ENCODE measurements around the gene NRCAM.

The NRCAM gene

GRCh38 chr7:108188724-108189123 lies 267.5 kb downstream of the NRCAM start:
- Histone ChIP-seq H2BK12ac (ENCODE audit: low read length in 2 of 2) (no peak overlapping the region), H3K9ac (ENCODE audit: low read length) (no peak overlapping the region), H4K8ac (ENCODE audit: low read length) (no peak overlapping the region), H3K4me2 (ENCODE audit: low read length, poor library complexity, severe bottlenecking) (no peak overlapping the region), H2AK5ac (ENCODE audit: low read length, severe bottlenecking) (no peak overlapping the region), H3K27ac (ENCODE audit: low read length, poor library complexity, severe bottlenecking) (no peak overlapping the region), H3K14ac (ENCODE audit: low read length in 2 of 2) (no peak overlapping the region), H3K4me3 (ENCODE audit: insufficient read depth in 1 of 2, low read depth in 1 of 2, low read length in 2 of 2) (no peak overlapping the region), H3K27me3 (ENCODE audit: control insufficient read depth in 1 of 2, insufficient read depth in 1 of 2, low read length in 2 of 2) (no peaks in the 10 kb centered on the region), H3K4ac (ENCODE audit: low read depth in 1 of 2, low read length in 2 of 2) (no peak overlapping the region), H2AFZ (ENCODE audit: low read depth, low read length) (no peak overlapping the region), H3K23ac (ENCODE audit: low read length in 2 of 2) (no peak overlapping the region), H3K4me1 (ENCODE audit: control insufficient read depth, insufficient read depth, low read depth, low read length) (no peaks in the 10 kb centered on the region), H3K79me1 (replicated peaks; ENCODE audit: low read length, poor library complexity, severe bottlenecking) (no peaks in the 10 kb centered on the region), H3K36me3 (ENCODE audit: control insufficient read depth in 1 of 2, insufficient read depth in 2 of 2, low read depth in 1 of 2, low read length in 2 of 2) (no peaks in the 10 kb centered on the region), H2BK120ac (ENCODE audit: low read depth, low read length) (no peak overlapping the region), H2BK5ac (ENCODE audit: low read depth, low read length, poor library complexity, severe bottlenecking) (no peak overlapping the region), H4K91ac (ENCODE audit: low read length) (no peak overlapping the region), H3K9me3 (ENCODE audit: control insufficient read depth, low read length) (no peaks in the 10 kb centered on the region), H3K18ac (ENCODE audit: low read depth in 1 of 2, low read length in 2 of 2) (no peak overlapping the region), H2BK15ac (ENCODE audit: low read depth, poor library complexity, severe bottlenecking) (no peak overlapping the region)
- no peak for DNase-seq
- 93% methylated on average over 2 of the region's 3 CpGs for WGBS

GRCh38 chr7:108181073-108181985 lies 274.9 kb downstream of the NRCAM start:
- H3K14ac ChIP-seq (ENCODE audit: low read length in 2 of 2), result no peak overlapping the region

GRCh38 chr7:108178398-108178797 lies 277.8 kb downstream of the NRCAM start:
- WGBS, result 92% methylated on average over 3 of the region's 3 CpGs

More at GRCh38 chr7:108181073-108181985, 274.9 kb downstream of the NRCAM start:
- no peak overlapping the region for H2BK12ac ChIP-seq (ENCODE audit: low read length in 2 of 2)
- DNase-seq, result peak; percentile 63
- no peak overlapping the region for H2AK5ac ChIP-seq (ENCODE audit: low read length, severe bottlenecking)
- H3K9me3 ChIP-seq (ENCODE audit: control insufficient read depth, low read length), result no peaks in the 10 kb centered on the region
- H3K4me3 ChIP-seq (ENCODE audit: insufficient read depth in 1 of 2, low read depth in 1 of 2, low read length in 2 of 2), result no peak overlapping the region
- H3K18ac ChIP-seq (ENCODE audit: low read depth in 1 of 2, low read length in 2 of 2), result no peak overlapping the region
- H4K91ac ChIP-seq (ENCODE audit: low read length), result no peak overlapping the region
- no peak overlapping the region for H3K27ac ChIP-seq (ENCODE audit: low read length, poor library complexity, severe bottlenecking)
- peaks cover 0 to 8% of the 10 kb centered on the region in 2 experiments for H3K27me3 ChIP-seq (ENCODE audit: control insufficient read depth in 1 of 2, insufficient read depth in 1 of 2, low read length in 2 of 2)
- H2BK5ac ChIP-seq (ENCODE audit: low read depth, low read length, poor library complexity, severe bottlenecking), result no peak overlapping the region
- H3K9ac ChIP-seq (ENCODE audit: low read length), result no peak overlapping the region
- H2BK120ac ChIP-seq (ENCODE audit: low read depth, low read length), result no peak overlapping the region
- WGBS, result 83% methylated on average over 4 of the region's 8 CpGs
- no peak overlapping the region for H4K8ac ChIP-seq (ENCODE audit: low read length)
- no peak overlapping the region for H2AFZ ChIP-seq (ENCODE audit: low read depth, low read length)
- no peaks in the 10 kb centered on the region for H3K79me1 ChIP-seq (replicated peaks; ENCODE audit: low read length, poor library complexity, severe bottlenecking)
- H3K4ac ChIP-seq (ENCODE audit: low read depth in 1 of 2, low read length in 2 of 2), result no peak overlapping the region
- H3K4me2 ChIP-seq (ENCODE audit: low read length, poor library complexity, severe bottlenecking), result no peak overlapping the region
- H3K4me1 ChIP-seq (ENCODE audit: control insufficient read depth, insufficient read depth, low read depth, low read length), result no peaks in the 10 kb centered on the region
- H3K23ac ChIP-seq (ENCODE audit: low read length in 2 of 2), result no peak overlapping the region
- no peaks in the 10 kb centered on the region for H3K36me3 ChIP-seq (ENCODE audit: control insufficient read depth in 1 of 2, insufficient read depth in 2 of 2, low read depth in 1 of 2, low read length in 2 of 2)
- H2BK15ac ChIP-seq (ENCODE audit: low read depth, poor library complexity, severe bottlenecking), result no peak overlapping the region

GRCh38 chr7:108171164-108171563 lies 285.1 kb downstream of the NRCAM start:
- no peak overlapping the region for H3K4me3 ChIP-seq (ENCODE audit: insufficient read depth in 1 of 2, low read depth in 1 of 2, low read length in 2 of 2)
- H3K4me1 ChIP-seq (ENCODE audit: control insufficient read depth, insufficient read depth, low read depth, low read length), result no peaks in the 10 kb centered on the region
- no peaks in the 10 kb centered on the region for H3K9me3 ChIP-seq (ENCODE audit: control insufficient read depth, low read length)
- H2AFZ ChIP-seq (ENCODE audit: low read depth, low read length), result no peak overlapping the region
- no peak overlapping the region for H4K91ac ChIP-seq (ENCODE audit: low read length)
- H3K23ac ChIP-seq (ENCODE audit: low read length in 2 of 2), result no peak overlapping the region
- no peak overlapping the region for H3K9ac ChIP-seq (ENCODE audit: low read length)
- H3K18ac ChIP-seq (ENCODE audit: low read depth in 1 of 2, low read length in 2 of 2), result no peak overlapping the region
- 86% methylated on average over 8 of the region's 8 CpGs for WGBS
- H3K27ac ChIP-seq (ENCODE audit: low read length, poor library complexity, severe bottlenecking), result no peak overlapping the region
- H2BK15ac ChIP-seq (ENCODE audit: low read depth, poor library complexity, severe bottlenecking), result no peak overlapping the region
- no peak overlapping the region for H3K14ac ChIP-seq (ENCODE audit: low read length in 2 of 2)
- H4K8ac ChIP-seq (ENCODE audit: low read length), result no peak overlapping the region
- no peak overlapping the region for H2BK12ac ChIP-seq (ENCODE audit: low read length in 2 of 2)
- no peak overlapping the region for H2BK5ac ChIP-seq (ENCODE audit: low read depth, low read length, poor library complexity, severe bottlenecking)
- H3K4ac ChIP-seq (ENCODE audit: low read depth in 1 of 2, low read length in 2 of 2), result no peak overlapping the region
- H3K27me3 ChIP-seq (ENCODE audit: control insufficient read depth in 1 of 2, insufficient read depth in 1 of 2, low read length in 2 of 2), result no peaks in the 10 kb centered on the region
- H2BK120ac ChIP-seq (ENCODE audit: low read depth, low read length), result no peak overlapping the region
- no peak overlapping the region for H2AK5ac ChIP-seq (ENCODE audit: low read length, severe bottlenecking)
- no peak overlapping the region for H3K4me2 ChIP-seq (ENCODE audit: low read length, poor library complexity, severe bottlenecking)
- DNase-seq, result no peak
- no peaks in the 10 kb centered on the region for H3K36me3 ChIP-seq (ENCODE audit: control insufficient read depth in 1 of 2, insufficient read depth in 2 of 2, low read depth in 1 of 2, low read length in 2 of 2)
- no peaks in the 10 kb centered on the region for H3K79me1 ChIP-seq (replicated peaks; ENCODE audit: low read length, poor library complexity, severe bottlenecking)

More at GRCh38 chr7:108178398-108178797, 277.8 kb downstream of the NRCAM start:
- Histone ChIP-seq H3K14ac (ENCODE audit: low read length in 2 of 2) (no peak overlapping the region), H3K4me3 (ENCODE audit: insufficient read depth in 1 of 2, low read depth in 1 of 2, low read length in 2 of 2) (no peak overlapping the region), H2AK5ac (ENCODE audit: low read length, severe bottlenecking) (no peak overlapping the region), H3K9me3 (ENCODE audit: control insufficient read depth, low read length) (no peaks in the 10 kb centered on the region), H4K8ac (ENCODE audit: low read length) (no peak overlapping the region), H3K9ac (ENCODE audit: low read length) (no peak overlapping the region), H4K91ac (ENCODE audit: low read length) (no peak overlapping the region), H2BK12ac (ENCODE audit: low read length in 2 of 2) (no peak overlapping the region), H3K18ac (ENCODE audit: low read depth in 1 of 2, low read length in 2 of 2) (no peak overlapping the region), H2BK120ac (ENCODE audit: low read depth, low read length) (no peak overlapping the region), H3K36me3 (ENCODE audit: control insufficient read depth in 1 of 2, insufficient read depth in 2 of 2, low read depth in 1 of 2, low read length in 2 of 2) (no peaks in the 10 kb centered on the region), H3K27me3 (ENCODE audit: control insufficient read depth in 1 of 2, insufficient read depth in 1 of 2, low read length in 2 of 2) (peaks cover 0 to 8% of the 10 kb centered on the region in 2 experiments), H2BK15ac (ENCODE audit: low read depth, poor library complexity, severe bottlenecking) (no peak overlapping the region), H3K4ac (ENCODE audit: low read depth in 1 of 2, low read length in 2 of 2) (no peak overlapping the region), H3K23ac (ENCODE audit: low read length in 2 of 2) (no peak overlapping the region), H3K27ac (ENCODE audit: low read length, poor library complexity, severe bottlenecking) (no peak overlapping the region), H3K4me2 (ENCODE audit: low read length, poor library complexity, severe bottlenecking) (no peak overlapping the region), H3K4me1 (ENCODE audit: control insufficient read depth, insufficient read depth, low read depth, low read length) (no peaks in the 10 kb centered on the region), H2AFZ (ENCODE audit: low read depth, low read length) (no peak overlapping the region), H2BK5ac (ENCODE audit: low read depth, low read length, poor library complexity, severe bottlenecking) (no peak overlapping the region), H3K79me1 (replicated peaks; ENCODE audit: low read length, poor library complexity, severe bottlenecking) (no peaks in the 10 kb centered on the region)
- no peak for DNase-seq
